A673 (cell line): ENCODE measurements around the gene ADAM12.

Experiments used
- CTCF ChIP-seq: fragments of 300-800, 200-600 bp; sonication (generic); conservative IDR thresholded peaks from 2 replicates; pipeline ENCODE4 v1.5.1; 2017; ENCODE audit warnings: low read depth, mild to moderate bottlenecking, antibody characterized with exemption, low read length, moderate library complexity, mixed read lengths
- EZH2 ChIP-seq: fragments of 200-600 bp; sonication (generic); IDR thresholded peaks from 2 replicates; pipeline ENCODE4 v1.6.1; 2017; ENCODE audit warnings: borderline replicate concordance, low read depth, mild to moderate bottlenecking, mixed read lengths, antibody characterized with exemption, low read length; ENCODE audit not compliant: poor library complexity, severe bottlenecking

- no peak for TF ChIP-seq CTCF
- no peak for TF ChIP-seq EZH2
Observed at GRCh38 chr10:126198681-126199080, 189.6 kb downstream of the ADAM12 start.
